Dedifferentiated amniotic fluid mesenchymal stem cell (primary cell): ENCODE measurements around the gene ATP11A.

Experiments
- DNase-seq: peaks from one replicate; pipeline ENCODE4 v3.0.0-alpha.2; 2016; ENCODE audit errors: extremely low spot score

Gene ATP11A

GRCh38 chr13:112725346-112726015 lies 35.6 kb downstream of the ATP11A start:
- no peak for DNase-seq

GRCh38 chr13:112726016-112726767 lies 36.4 kb downstream of the ATP11A start:
- DNase-seq, result no peak

- DNase-seq, result no peak
Observed at GRCh38 chr13:112727581-112727980, 37.7 kb downstream of the ATP11A start.

GRCh38 chr13:112728375-112729126 lies 38.7 kb downstream of the ATP11A start:
- no peak for DNase-seq

- DNase-seq, result no peak
Observed at GRCh38 chr13:112729408-112729807, 39.6 kb downstream of the ATP11A start.

- no peak for DNase-seq
Observed at GRCh38 chr13:112730157-112730671, 40.4 kb downstream of the ATP11A start.

GRCh38 chr13:112731667-112732616 lies 42.1 kb downstream of the ATP11A start:
- DNase-seq, result no peak

- no peak for DNase-seq
Observed at GRCh38 chr13:112732679-112733078, 42.8 kb downstream of the ATP11A start.

- DNase-seq, result no peak
Observed at GRCh38 chr13:112733112-112733511, 43.3 kb downstream of the ATP11A start.

GRCh38 chr13:112733661-112734379 lies 44.0 kb downstream of the ATP11A start:
- DNase-seq, result no peak

- DNase-seq, result peak; percentile 41
Observed at GRCh38 chr13:112734696-112735547, 45.1 kb downstream of the ATP11A start.

- no peak for DNase-seq
Observed at GRCh38 chr13:112735791-112736190, 46.0 kb downstream of the ATP11A start.

- no peak for DNase-seq
Observed at GRCh38 chr13:112737294-112737693, 47.5 kb downstream of the ATP11A start.

- DNase-seq, result no peak
Observed at GRCh38 chr13:112738606-112739005, 48.8 kb downstream of the ATP11A start.

GRCh38 chr13:112740502-112741131 lies 50.8 kb downstream of the ATP11A start:
- peak; percentile 84 for DNase-seq

GRCh38 chr13:112741185-112741755 lies 51.4 kb downstream of the ATP11A start:
- DNase-seq, result no peak

- no peak for DNase-seq
Observed at GRCh38 chr13:112741835-112742570, 52.2 kb downstream of the ATP11A start.

- no peak for DNase-seq
Observed at GRCh38 chr13:112742583-112742982, 52.7 kb downstream of the ATP11A start.
